ENCODE data around the gene CAMSAP2.
A peak's percentile ranks its signal among the peaks of the same experiment; 100 is the strongest.

CAMSAP2 gene

GRCh38 chr1:200751717-200752116 lies 13.0 kb downstream of the CAMSAP2 start (continued):
- TF ChIP-seq ZNF24 (tag by site-specific recombination; IDR thresholded peaks at IDR 0.05) (no peak), REPIN1 (tag by site-specific recombination; IDR thresholded peaks at IDR 0.05; ENCODE audit: low read depth) (no peak), ZFP41 (tag by site-specific recombination; IDR thresholded peaks at IDR 0.05; ENCODE audit: borderline replicate concordance) (no peak), ZNF391 (tag by site-specific recombination; IDR thresholded peaks at IDR 0.05; ENCODE audit: borderline replicate concordance, low read depth) (no peak), ZNF146 (tag by site-specific recombination; IDR thresholded peaks at IDR 0.05) (no peak), RBAK (tag by site-specific recombination; IDR thresholded peaks at IDR 0.05) (no peak), ZNF433 (tag by site-specific recombination; IDR thresholded peaks at IDR 0.05; ENCODE audit: low read depth) (no peak), ZNF280D (tag by site-specific recombination; IDR thresholded peaks at IDR 0.05) (no peak), HOXA7 (CRISPR knock-in tag; IDR thresholded peaks at IDR 0.05; ENCODE audit: borderline replicate concordance) (no peak), ZNF843 (tag by site-specific recombination; IDR thresholded peaks at IDR 0.05) (no peak)
- TF ChIP-seq, protein P1, sequence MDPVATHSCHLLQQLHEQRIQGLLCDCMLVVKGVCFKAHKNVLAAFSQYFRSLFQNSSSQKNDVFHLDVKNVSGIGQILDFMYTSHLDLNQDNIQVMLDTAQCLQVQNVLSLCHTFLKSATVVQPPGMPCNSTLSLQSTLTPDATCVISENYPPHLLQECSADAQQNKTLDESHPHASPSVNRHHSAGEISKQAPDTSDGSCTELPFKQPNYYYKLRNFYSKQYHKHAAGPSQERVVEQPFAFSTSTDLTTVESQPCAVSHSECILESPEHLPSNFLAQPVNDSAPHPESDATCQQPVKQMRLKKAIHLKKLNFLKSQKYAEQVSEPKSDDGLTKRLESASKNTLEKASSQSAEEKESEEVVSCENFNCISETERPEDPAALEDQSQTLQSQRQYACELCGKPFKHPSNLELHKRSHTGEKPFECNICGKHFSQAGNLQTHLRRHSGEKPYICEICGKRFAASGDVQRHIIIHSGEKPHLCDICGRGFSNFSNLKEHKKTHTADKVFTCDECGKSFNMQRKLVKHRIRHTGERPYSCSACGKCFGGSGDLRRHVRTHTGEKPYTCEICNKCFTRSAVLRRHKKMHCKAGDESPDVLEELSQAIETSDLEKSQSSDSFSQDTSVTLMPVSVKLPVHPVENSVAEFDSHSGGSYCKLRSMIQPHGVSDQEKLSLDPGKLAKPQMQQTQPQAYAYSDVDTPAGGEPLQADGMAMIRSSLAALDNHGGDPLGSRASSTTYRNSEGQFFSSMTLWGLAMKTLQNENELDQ (tag by site-specific recombination; IDR thresholded peaks at IDR 0.05; ENCODE audit: low read depth) = no peak

DNA sequence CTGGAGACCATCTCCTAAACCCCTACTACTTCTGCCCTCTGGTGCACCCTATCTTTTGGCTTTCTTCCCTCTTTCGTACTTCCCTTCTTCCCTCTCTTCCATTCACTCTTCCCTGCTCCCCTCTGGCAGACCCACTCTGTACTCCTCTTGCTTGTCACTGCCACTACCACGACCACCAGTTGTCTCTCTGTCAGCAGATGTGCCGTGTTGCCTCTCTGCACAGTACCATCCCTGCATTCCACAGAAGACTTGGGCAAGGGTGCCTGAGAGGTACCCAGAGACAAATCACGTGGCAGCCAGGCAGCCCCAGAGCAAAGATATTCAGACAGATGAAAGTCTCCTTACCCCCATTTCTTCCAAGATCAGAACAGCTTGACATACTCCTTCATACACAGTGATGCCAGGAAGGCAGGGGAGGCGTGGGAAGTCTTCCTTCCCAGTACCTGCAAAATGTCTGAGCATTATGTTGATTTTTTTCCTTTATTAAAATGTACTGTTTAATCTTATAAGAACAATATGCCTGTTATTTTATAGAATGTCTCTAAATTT lies 15.0 kb downstream of the CAMSAP2 start:
- TF ChIP-seq KLF7 (tag by site-specific recombination; IDR thresholded peaks at IDR 0.05; ENCODE audit: borderline replicate concordance) (no peak), ZBTB20 (tag by site-specific recombination; IDR thresholded peaks at IDR 0.05) (peak; percentile 26; the same call in 1 of the 2 replicates), ZNF792 (tag by site-specific recombination; IDR thresholded peaks at IDR 0.05) (no peak)
- Histone ChIP-seq H3K9me3 (ENCODE audit: control insufficient read depth, insufficient read depth, low read depth, low read length) (no peaks in the 10 kb centered on the region), H3K4me1 (ENCODE audit: control insufficient read depth, insufficient read depth, low read length) (0 out of 2 replicates have a peak, but pooled peaks cover 3% of the 10 kb centered on the region), H3K36me3 (ENCODE audit: control insufficient read depth in 2 of 2, insufficient read depth in 1 of 2, low read length in 2 of 2) (peaks cover 0 to 5% of the 10 kb centered on the region in 2 experiments; a peak in 2 of 3 replicates), H3K27ac (ENCODE audit: extremely low read depth, low read depth, low read length) (no peak overlapping the region), H3K4me3 (ENCODE audit: low read depth, low read length) (no peak overlapping the region)
- CTCF ChIA-PET = interaction anchor here (0.6 kb wide), 1 partner anchor 217 kb away, joined by 4 read pairs; no protein-coding TSS in a partner anchor
- POLR2A ChIA-PET = no interaction called here

DNA sequence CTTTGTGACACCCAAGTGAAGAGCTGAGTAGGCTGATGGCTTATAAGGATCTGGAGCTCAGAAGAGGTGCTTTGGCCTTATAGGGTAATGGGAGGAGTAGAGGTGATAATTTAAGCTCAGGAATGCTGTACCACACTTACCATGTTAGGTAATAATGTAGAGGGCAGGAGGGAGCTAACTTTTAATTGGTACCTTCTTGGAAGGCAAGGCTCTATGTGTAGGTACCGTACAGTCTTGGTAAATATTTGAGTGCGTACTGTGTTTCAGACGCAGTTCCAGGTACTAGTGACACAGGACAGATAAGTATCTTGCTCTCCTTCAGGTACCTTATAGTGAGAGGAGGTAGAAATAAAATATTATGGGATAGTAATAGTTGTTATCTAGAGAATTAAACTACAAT lies 16.8 kb downstream of the CAMSAP2 start:
- ChIA-PET CTCF (interaction anchor here (1.2 kb wide), 1 partner anchor 11 kb away, joined by 4 read pairs; no protein-coding TSS in a partner anchor), POLR2A (no interaction called here)
- Histone ChIP-seq H3K36me3 (ENCODE audit: control insufficient read depth in 2 of 2, insufficient read depth in 1 of 2, low read length in 2 of 2) (no peaks in the 10 kb centered on the region), H3K4me3 (ENCODE audit: low read depth, low read length) (no peak overlapping the region), H3K4me1 (ENCODE audit: control insufficient read depth, insufficient read depth, low read length) (0 out of 2 replicates have a peak, but pooled peaks cover 3% of the 10 kb centered on the region), H3K27ac (ENCODE audit: extremely low read depth, low read depth, low read length) (no peak overlapping the region), H3K9me3 (ENCODE audit: control insufficient read depth, insufficient read depth, low read depth, low read length) (no peaks in the 10 kb centered on the region)
- TF ChIP-seq ZNF274 (IDR thresholded peaks at IDR 0.05; ENCODE audit: low read length) (no peak), ZNF274 (tag by site-specific recombination; IDR thresholded peaks at IDR 0.05; ENCODE audit: borderline replicate concordance) (no peak), TRIM28 (IDR thresholded peaks at IDR 0.05; ENCODE audit: borderline replicate concordance, low read length) (no peak), ZNF571 (tag by site-specific recombination; IDR thresholded peaks at IDR 0.05) (no peak), ZNF280D (tag by site-specific recombination; IDR thresholded peaks at IDR 0.05) (no peak)
